NCI-H2081 (cell line): Measurements from ENCODE around the gene ABCC8.

Experiments used
- DNase-seq, 2 experiments: peaks; one replicate each; lab custom pipeline; 2025; lab: John Stamatoyannopoulos, UW

ABCC8 gene

DNA sequence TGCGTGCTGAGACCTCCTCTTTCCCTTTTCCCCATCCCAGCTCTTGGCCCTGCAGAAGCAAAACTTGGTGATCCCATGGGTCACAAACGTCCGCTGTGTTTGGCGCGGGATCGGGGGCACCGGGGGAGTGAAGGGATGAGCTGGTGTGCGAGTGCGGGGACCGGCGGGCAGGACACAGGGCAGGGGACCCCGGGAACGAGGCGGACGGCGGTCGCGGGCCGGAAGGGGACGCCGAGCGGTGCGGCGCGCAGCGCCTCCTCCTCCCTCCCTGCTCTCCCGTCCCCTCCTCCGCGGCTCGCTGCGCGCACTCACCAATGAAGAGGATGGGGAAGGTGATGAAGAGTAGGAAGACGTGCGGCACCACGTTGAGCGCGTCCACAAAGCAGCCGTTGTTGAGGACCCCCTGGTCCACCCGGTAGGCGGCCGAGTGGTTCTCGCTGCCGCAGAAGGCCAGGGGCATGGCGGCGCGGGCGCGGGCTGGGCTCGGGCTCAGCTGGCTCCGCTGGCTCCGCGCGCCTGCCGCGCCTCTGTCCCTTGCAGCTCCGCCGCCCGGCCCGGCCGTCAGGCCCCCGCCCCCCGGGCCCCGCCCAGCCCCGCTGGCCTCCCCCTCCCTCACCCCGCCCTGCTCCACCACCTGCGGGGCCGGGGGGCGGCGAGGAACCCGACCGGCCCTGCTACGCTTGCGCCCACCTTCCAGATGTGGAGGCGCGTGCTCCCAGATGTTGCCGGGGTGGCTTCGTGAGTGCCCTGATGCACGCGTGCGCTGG is at the start of gene ABCC8:
TSS of gene ABCC8 (minus strand) at position 529 of the 767 bp plus-strand sequence. CDS start at position 460, 69 bp downstream.
- peak in 1 of 2 experiments; percentile 55 for DNase-seq

DNA sequence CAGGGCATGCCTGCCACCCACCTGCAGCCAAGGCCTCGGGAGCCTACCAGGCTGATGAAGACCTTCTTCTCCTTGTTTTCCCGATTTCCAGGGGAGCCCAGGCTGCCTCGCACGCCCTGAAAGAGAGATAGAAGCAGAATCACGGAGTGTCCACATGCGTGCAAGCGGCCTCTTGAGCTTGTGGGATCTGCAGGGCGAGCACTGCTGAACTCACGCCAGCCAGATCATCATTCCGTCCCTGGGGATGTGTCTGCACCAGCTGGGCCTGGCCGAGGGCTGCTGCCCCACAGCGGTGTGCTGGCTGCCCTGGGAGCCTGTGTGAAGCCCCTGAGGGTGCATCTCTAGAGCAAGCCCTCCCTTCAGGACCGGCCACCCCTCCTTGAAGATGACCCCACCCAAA is 49.7 kb upstream of the ABCC8 start:
- no peak for DNase-seq

DNA sequence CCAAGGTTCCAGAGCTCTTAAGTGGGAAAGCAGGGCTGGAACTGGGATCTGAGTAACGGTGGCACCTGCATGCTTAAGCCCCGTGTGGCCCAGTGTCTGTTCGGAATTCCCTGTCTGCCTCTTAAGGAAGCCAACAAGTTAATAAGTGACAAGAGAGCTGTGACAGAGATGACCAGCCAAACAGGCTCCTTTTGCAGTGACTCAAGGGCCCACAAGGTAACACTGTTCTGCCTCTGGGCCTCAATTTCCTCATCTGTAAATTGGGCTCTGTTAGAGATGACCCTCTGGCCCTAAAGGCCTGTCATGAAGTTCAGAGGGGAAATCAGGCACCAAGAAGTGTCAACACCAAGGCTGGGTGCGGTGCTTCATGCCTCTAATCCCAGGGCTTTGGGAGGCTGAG is 48.9 kb upstream of the ABCC8 start:
- no peak for DNase-seq

DNA sequence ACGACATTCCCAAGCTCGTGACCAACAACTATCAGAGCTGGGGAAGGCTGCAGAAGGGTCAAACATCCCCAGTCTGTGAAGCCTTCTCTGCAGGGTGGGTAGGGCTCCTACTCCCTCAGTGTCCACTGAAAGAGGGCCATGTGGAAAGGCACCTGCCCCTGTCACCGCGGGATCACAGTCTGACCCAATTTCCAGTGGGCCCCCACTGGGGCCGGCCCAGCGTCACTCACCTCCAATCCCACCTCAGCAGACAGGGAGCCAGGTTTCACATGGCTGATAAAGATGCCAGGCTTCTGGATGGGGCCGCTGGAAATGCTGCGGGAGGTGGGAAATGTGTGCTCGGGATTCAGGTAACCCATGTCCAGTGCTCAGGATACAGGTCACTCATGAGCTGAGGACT is 47.6 kb upstream of the ABCC8 start:
- DNase-seq: no peak

DNA sequence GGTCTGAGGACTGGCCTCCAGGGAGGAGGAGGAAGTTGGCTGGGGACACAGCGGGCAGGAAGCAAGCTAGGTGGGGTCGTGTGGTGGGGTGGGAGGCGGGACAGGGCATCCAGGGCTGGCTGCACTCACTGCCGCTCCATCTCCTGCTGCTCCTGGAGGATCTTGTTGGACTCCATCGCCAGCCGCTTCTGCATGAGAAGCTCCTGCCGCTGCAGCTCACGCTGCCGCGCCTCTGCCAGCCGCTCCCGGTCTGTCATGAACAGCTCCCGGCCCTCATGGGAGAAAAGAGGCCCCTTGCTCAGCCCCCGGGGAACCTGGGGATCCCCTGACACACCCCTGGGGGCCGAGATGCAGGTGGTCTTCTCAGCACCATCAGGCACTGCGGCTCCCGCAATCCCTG is 46.0 kb upstream of the ABCC8 start:
- no peak for DNase-seq

DNA sequence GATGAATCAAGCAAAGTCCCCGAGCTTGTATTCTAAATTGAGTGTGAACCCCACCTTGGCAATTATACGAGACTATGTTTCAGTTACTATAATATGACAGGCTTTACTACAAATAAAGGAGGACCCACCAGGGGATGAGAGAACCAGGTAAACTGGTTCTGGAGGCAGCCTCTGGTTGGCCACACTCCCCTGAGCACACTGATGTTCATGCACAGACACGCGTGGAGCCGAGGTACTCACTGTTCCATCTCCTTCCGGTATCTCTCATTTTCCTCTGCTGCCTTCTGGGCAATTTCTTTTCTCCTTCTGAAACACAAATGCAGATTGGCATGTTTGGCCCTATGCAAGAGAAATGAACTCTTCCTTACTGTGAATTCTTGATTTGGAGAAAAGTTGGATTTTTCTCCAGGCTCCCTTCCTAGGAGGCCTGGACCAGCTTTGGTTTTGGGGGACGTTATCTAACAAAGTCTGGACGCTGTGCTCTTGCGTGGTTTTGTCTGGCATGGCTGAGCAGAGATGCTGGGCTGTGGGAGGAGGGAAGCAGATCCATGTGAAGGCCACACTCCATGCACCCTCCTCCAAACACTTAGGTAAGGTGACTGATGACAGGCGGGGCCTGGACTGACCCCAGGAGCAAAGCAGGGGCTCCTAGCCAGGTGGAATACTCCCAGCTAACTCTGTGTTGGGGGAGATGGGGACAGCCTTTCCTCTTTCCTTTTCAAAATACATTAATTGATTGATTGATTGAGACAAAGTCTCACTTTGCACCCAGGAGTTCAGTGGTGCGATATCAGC is 44.7 kb upstream of the ABCC8 start:
- DNase-seq: no peak

DNA sequence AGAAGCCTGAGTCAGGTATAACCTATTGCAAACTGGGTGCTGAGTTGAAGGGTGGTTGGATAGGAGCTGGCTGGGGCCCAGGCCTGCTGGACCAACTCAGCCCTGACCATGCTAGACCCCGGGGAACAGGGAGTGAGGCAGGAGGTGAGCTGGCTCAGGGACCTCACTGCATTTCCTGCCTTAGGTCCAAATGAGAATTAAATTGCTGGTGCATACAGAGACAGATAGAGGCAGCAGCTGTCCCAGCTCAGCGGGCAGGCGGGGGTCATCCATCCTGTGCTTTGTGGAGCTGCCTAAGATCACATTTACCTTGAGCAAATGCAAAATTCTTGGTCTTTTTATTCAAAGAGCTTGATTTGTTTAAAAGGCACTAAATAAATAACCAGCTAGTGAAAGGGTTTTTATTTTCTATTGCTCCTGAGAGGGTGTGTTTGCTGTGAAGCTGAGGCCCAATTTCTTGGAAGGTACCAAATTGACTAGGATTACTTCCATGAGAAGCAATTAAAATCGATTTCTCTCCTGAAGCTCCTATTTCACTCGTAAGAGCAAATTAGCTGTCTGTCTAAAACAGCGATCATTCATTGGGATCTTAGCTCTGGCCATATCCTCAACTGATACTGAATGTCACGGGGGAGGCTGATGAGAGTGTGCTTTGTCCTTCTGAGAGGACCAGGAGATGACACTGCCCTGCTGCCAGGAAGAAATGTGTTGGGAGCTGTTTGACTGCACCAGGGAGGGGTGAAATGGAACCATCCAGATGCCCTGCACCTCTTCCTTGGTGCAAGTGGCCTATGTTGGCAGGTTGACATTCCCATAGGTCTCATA is 42.6 kb upstream of the ABCC8 start:
- peak; percentile 64 to 90 for DNase-seq

DNA sequence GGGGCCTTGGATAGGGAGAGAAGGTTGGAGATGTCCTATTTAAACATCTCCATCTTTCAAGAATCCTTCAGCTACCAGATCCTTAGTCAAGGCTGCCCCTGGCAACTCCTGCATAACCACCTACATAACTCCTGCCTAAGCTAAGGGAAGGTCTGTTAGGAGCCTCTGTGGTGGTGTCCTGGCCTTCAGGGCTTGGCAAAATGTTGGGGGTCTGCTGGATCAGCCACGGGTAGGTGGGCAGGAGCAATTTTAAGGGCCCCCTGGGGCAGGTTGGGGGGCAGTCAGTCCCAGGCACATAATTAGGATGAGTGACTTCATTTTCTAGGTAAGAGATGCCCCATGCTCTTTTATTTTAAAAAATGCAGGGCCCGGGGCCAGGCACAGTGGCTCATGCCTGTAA is 41.7 kb upstream of the ABCC8 start:
- DNase-seq: no peak

DNA sequence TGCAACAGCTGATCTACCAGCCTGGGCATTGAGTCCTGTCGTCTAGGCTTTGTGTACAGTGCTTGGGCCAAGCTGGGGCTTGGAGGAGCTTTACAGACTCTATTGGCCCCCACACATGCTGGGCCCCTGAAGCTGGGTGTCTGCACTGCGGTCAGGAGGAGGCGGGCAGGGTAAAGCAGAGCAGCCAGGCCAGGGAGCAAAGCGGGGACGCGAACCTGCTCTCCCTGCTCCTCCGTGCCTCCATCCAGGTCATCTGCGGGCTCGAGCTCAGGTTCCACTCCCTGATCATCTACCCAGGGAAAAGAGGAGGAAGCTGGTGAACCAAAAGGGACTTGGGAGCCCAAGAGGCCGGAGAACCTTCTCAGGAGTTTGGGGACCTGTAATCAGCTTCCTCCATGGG is 40.5 kb upstream of the ABCC8 start:
- no peak for DNase-seq

DNA sequence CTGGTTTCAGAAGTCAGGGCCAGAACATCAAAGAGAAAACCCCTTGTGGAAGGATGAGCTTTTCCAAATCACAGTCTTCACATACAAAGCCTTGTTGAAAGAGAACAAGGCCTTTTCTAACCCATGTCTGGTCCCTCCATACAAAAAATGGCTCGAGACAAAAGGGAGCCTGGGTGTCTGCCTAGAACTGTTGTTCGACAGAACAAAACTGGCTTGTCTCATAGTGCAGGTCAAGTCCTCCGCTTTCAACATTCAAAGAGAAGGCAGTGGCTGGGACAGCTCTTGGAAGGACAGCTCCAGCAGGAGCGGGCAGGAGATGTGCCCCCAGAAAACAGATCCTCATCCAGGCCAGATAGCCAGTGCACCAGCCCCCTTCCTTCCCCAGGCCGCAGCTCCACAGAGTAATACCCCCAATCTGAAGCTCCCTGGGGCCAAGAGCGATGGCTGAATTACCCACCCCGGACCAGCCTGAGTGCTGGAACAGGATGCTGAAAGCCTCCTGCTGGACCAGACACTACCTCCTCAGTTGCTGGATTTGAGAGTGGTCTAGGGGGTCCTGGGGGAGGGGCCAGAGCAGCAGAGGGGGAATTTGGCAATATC is 40.0 kb upstream of the ABCC8 start:
- no peak for DNase-seq

DNA sequence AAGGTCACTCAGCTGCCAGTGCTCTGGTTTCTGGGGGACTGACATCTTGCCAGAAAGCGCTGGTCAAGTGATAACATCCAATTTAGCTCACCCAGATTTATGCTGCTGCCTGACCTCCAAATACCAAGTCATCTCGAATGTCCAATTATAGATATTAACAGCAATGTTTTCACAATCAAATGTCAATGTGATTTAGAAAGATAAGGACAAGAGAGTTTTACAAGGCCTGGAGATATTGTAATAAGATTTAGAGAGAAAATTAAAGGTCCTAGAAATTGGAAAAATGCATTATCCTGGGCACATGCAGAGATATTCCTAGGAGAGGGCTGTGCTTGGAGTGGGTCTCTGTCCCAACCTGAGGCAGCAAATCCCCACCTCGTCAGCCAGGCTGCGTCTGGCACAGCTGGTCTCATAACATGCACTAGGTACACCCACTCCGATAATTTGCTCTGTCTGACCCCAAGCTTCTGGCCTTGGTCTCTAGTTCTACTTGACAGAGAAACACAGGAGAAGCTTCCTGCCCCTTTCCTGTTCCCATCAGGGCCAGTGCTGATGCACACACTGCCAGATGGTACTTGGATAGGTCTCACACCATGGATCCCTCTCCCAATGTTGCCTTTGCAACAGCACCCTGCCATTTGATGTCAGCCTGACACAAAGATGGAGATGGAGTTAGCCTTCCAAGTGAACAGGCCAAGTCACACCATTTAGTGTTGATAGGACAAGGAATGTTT is 39.0 kb upstream of the ABCC8 start:
- DNase-seq: no peak

DNA sequence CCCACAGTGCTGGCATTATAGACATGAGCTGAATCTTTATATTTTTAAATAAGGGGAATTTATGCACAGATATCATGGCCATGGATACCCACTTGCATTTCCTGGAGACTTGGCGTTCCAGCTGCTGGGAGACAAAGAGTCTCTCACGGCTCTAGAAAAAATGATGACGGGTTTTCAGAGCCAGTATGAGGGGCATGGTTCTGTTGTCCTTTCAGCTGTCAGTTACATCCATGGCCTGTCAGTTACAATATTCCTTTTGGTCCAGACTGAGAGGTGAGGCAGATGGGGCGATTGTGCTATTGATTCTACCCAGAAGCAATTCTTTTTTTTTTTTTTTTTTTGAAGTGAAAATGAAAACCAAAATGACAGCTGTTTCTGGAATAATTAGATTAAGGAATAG is 37.8 kb upstream of the ABCC8 start:
- no peak for DNase-seq

DNA sequence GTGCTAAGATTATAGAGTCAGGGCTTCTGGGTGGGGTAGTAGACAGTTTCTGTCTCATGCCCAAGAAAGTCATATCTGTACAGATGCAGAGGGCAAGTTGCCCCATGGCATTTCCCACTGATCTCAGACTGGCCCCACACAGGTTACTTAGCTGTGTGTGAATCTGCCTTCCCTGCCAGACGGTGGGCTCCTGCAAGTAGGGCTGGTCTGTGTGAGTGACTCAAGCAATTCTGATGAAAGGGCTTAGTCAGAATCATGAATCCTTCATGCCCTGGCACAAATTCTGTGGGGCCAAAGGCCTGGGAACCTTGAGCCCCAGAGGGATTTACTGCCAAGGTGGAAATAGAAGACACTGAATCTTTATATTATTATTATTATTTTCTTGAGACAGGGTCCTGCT is 37.2 kb upstream of the ABCC8 start:
- no peak for DNase-seq

DNA sequence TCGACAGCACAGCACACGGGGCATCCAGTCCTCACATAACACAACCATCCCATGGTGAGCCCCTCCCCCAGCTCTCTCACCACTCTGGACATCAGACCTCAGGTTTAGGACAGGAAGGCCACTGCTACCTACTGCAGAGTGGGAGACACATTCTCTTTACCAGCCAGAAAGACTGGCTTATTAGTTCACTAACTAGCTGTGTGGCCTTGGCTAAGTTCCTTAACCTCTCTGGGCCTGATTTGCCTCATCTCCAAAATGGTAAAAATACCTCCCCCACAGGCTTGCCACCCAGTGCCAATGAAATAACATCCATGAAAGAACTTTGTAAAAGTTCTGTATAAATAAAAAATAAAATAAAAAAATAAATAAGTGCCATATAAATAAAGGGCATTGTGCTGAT is 35.5 kb upstream of the ABCC8 start:
- no peak for DNase-seq

DNA sequence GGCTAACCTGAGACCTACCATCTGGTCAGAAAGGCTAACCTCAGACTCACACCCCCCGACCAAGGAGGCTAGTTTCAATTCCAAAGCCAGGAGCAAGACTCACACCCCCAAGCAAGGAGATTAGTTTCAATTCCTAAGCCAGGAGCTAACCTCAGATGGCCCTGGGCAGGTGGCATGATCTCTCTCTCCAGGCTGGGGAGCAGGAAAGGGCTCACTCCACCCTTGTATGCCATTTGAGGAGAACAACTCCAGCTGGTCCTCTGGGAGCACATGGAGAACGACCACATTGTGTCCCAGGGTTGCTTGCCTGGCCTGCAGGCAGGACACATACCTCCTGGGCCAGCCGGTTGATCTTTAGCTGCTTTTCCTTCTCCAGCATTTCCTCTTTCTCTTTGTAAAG is 34.9 kb upstream of the ABCC8 start:
- no peak for DNase-seq

DNA sequence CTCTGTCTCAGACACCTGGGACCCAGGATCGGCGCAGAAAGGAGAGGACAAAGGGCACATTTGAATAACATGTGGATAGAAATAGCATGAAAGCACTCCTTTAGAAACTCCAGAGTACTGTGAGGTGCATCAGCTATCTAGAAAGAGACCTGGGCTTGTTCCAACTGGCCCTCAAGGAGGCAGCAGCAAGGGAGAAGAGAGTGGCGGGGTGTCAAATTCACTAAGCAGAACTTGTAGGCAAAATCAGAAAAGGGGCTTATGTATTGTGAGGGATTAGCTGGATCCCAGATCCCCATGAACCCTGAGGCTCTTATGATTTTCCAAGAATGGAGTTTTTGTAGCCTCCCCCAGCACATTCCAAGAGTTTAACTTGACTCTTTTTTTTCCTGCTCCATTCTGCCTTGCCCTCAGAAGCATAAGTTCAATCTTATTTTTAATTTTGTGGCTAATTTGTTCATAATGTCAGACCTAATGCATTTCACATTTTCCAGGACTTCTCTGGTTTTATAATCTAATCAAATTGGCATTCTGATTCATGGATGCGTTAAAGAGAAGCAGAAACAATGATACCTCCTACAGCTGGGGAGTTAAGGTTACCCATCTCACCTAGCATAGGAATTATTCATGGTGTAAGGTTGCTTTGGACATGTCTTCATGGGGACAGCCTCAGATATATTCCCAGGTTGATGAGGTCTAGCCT is 34.0 kb upstream of the ABCC8 start:
- no peak for DNase-seq

DNA sequence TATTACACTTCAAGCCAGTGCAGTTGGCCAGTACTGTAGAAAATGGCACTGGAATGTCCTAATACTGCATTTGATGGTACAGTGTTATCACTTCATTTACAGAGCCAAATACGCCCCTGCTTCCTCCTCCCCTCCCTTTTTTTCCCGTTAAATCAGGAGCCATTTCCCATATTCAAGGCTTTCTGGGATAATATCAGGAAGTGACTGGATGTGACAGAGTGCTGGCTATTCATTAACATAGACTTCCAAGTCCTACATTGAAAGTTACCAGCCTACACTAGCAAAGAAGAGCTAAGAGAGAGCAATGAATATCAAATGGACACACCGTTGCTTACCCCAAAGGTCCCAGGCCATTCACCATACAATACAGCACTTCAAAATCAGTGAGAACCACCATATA is 32.1 kb upstream of the ABCC8 start:
- no peak for DNase-seq

DNA sequence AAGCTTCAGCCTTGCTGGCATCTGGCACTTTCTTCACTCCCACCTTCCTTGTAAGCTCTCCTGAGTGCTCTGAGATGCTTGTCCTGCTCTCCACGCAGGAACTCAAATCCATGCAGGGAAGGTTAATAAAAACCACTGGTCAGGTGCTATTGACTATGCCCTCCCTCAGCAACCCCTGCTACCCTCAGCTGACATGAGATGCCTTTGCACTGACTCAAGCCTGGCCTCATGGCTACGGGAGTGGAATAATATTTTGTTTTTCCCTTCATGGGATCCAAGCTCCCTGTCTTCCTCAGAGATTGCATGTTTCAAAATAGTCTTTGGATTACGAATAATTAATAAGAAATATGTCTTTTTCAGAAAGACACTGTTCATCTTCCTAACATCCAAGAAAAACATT is 31.7 kb upstream of the ABCC8 start:
- DNase-seq: no peak

DNA sequence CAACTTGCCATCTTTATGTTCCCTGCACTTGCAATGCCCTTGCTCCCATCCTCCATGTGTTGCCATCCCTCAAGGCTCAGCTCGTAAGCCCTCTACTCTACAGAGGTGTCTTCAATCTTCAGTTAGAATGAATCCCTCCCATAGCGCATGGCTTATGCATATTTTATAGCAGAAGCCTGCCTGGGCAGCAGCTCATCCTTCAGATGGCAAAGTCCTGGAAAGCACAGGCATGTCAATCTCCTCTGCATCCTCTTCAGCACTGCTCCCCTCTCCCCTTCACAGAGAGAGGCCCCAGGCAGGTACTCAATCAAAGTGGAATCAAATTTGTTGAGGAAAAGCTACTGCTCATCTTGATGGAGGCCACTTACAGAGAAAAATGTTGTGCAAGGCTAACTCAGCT is 31.1 kb upstream of the ABCC8 start:
- DNase-seq: no peak

DNA sequence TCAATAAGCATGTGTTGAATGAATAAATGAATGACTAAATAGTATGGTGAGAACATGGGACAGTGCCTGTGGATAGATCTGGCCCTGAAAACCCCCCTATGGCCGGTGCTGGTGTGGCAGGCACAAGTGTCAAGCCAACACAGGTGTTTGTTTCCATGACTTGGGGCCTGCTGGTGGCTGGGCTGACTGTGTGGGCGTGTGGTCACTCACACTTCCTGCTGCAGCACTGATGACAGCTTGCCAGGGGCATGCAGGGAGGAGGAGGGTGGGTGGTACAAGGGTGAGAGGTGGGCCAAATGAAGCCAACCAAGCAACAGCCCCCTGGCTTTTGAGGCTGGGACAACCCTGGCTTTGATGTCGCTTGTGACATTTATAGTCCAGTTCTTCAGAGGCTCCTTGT is 30.3 kb upstream of the ABCC8 start:
- no peak for DNase-seq

DNA sequence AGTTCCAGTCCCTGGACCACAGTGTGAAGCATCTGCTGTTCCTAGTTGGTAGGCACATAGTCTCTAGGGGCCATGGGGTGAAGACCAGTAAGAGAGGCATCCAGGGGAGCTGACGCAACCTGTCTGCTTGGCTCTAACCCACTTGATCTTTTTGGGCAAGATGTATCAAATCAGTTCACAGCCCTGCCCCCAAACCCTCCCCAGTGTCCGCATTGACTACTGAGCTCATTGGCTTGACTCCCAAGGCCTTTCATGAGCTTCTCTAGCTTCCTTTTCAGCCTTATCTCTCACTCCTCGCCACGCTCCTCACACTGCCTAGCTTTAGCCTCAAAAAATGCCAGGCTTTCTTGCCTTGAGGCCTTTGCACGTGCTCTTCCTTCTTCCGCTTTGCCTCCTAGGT is 29.7 kb upstream of the ABCC8 start:
- no peak for DNase-seq
